NCI-H2227 (cell line): ENCODE data around the gene HOXB3.

Experiments
- DNase-seq: peaks from one replicate; lab custom pipeline; 2025; ENCODE audit not compliant: unreplicated experiment; lab: John Stamatoyannopoulos, UW

HOXB3 gene

DNA sequence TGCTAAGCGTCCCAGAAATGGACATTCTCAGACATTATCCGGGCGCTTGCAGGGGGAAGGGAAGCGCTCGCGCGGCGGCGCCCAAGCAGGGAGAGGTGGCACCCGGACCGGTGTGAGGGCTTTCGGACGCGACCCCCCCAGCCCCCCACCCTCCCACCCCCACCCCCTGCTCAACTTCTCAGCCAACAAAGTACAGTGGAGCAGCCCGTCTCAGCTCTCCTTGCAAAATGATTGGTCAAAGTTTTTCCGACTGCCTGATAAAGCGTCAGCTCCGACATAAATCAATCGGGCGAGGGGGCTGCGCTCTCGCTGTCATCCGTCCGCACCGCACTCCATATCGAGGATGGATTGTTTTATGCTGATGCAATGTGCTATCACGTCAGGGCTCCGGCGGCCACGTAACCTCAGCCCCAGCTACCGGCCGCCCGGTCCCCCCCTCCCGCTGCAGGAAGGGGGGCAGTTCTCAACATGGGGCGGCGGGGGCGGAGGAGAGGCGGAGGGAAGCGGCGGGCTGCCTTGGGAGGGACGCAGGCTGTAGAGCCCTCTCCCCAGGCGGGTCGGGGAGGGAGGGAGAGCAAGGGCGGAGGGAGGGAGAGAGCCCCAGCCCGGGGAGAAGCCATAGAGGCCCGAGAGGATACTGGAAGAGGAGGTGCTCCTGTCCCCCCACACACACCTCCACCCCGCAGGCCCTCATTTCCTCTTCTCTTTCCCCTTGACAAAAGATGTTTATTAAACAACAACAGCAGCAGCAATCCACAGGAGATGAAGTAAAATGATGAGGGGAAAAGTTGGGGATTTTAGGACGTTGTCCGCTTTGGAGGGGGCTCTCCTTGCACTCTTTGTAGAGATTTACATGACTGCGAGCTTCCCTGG is 36.4 kb upstream of the HOXB3 start, which contains the start of gene HOXB9:
Gene HOXB9 (minus strand): TSS at position 114 of the 873 bp plus-strand sequence. CDS start 89 bp downstream, at position 25.
- peak; percentile 63 for DNase-seq

DNA sequence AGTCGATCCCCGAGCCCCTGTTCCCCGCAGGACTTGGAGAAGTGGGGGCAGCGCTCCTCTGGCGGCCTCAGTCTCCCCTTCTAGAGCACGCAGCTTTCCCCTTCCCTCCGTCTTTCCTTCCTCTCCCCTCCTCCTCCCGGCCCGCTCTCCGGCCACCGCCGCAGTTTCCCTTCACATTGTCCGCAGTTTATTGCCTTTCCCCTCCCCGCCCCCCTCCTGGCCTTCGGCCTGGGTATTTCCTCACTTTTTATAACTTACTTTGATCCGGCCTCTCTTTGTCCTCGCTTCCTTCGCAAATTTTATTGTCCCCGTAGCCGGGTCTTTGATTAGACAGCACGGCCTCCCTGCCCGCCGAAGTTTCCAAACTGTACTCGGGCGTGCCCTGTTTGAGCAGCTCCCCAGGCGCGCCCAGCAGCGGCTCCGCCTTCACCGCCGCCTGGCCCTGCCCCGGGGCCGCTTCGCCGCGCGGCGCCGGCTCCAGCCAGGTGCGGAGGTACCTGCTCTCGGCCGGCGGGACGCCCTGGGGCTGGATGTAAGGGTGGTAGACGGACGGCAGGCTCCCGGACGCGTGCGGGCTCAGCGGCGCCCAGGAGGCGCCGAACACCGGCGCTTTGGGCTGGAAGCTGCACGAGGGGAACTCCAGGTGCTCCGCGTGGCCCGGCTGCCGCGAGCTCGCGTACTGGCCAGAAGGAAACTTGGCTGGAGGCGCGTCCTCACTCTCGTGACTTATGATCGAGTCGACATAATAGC is 35.6 kb upstream of the HOXB3 start:
- DNase-seq: peak; percentile 51

DNA sequence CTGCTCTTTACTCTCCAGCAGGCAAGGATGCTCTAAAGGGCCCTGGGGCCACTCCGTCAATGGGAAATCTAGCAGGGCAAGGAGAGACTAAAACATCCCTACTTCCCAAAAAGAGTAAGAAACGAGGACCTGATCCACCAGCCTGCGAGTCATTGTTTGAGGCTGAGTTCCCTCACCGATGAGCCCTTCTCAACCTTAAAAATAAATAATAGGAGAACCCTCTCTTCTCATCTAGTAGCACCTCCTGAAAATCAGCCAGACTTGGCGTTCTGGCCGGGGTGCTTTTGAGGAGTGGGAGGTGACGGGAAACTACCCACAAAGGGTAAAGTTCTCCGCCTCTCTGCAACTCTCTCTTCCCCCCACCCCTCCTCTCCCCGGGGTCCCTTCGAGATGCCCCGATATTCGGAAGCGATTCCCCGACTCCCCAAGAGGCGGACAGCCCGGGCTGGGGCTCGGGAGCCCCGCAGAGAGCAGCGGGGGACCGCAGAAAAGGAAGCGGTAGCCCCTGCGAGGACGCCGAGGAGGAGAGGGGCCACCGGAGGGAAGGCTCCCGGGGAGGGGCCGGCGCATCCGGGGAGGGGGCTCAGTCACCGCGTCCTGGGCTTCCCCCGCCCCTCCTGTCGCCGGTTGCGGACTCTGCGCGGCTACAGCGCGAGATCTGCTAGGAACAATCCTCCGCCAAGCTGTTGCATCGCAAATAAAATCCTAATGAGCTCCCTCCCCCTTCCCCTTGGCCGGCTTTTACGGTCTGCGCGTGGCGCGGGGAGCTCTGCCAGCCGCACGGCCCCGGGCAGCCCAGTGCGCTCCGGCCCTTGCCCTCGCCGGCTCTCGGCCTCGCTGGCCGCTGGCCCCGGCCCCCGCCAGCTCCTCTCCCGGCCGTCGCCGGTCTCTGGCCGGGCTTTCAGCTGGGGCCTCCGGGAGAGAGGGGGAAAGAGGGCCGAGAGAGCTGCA is 34.8 kb upstream of the HOXB3 start:
- peak; percentile 42 for DNase-seq

GRCh38 chr17:48624118-48624517 is 34.1 kb upstream of the HOXB3 start:
- no peak for DNase-seq

DNA sequence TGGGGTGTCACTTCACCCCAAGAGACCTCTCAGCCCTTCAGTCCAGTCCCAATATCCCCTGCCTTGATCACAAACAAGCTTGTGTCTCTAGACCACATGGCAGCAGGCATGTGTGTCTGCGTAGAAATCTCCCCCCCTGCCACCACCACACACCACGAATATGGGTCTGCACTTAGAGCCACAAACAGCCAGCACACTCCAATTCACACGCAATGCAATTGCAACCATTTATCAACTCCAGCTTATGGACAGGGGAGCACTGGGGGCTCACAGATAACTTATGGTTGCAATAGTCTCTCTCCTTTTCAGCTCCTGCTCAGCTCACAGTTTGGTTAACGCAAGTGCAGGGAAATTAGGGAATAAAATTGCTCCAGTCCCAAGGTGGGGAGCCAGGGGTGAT is 33.5 kb upstream of the HOXB3 start:
- no peak for DNase-seq

GRCh38 chr17:48622857-48623256 is 32.8 kb upstream of the HOXB3 start:
- no peak for DNase-seq

GRCh38 chr17:48621410-48622392 is 31.7 kb upstream of the HOXB3 start:
- no peak for DNase-seq

- DNase-seq: no peak
Observed at GRCh38 chr17:48620461-48621139, 30.6 kb upstream of the HOXB3 start.

DNA sequence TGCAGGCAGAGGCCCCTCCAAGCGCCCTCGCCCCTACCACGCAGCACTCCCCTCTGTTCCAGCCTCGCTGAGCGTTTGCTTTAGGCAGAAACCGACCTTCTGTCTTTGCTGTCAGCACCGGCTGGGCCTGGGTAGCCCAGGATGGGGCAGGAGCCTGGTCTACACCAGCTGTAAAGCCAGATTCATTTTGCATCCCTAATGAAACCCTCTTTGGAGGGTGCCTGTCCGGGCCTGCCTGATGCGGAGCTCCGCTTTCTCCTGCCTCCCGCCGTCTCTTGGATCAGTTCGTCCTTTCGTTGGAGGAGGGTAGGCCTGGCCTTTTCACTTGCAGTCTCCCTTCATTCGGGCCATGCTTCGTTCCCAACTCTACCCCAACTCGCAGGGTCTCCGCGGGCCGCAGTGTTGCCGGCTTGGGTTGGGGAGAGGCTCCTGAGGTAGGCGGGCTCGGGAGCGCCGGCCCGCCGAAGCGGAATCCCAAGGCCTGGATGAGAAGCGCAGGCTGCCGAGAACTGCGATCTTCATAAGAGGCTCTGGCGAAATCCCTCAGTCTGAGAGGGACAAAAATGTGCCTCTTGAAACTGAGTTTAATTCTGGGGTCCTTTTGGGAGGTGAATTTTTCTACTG is 29.9 kb upstream of the HOXB3 start:
- DNase-seq: no peak

- DNase-seq: peak; percentile 93
Observed at GRCh38 chr17:48618256-48618896, 28.3 kb upstream of the HOXB3 start.

DNA sequence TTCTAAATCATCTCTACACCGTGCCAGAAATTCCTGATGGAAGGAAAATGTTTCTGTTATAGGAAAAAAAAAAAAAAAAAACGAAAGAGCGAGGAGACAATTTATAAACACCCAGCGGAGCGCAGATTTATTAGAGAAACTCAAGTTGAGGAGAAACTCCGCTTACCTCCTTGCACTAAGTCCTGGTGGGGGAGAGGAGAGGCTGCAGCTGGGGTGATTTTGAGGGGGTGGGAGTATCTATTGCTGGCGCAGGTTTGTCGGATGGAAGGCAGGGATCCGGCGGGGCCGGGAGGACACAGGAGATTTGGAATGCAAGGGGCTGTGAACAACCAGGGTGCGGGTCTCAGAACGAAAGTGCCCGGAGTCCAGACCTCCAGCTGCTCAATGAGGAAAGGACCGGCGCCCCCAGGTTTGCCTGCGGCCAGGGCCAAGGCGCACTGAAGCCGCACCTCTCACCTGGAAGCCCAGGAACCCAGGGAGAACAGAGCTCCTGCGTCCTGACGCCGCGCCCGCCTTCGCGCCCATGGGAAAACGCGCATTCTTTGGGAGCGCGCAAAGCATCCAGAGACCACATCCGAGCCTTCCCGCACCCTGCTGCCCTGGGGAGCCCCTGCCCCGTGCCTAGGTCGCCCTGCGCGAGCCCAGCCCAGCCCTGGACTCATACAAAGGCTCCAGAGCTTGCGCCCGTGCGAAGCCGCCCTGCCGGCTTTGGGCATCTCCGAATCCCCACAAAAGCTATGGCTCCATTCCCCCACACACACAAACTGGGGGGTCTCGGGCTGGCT is 27.6 kb upstream of the HOXB3 start:
- DNase-seq: no peak

DNA sequence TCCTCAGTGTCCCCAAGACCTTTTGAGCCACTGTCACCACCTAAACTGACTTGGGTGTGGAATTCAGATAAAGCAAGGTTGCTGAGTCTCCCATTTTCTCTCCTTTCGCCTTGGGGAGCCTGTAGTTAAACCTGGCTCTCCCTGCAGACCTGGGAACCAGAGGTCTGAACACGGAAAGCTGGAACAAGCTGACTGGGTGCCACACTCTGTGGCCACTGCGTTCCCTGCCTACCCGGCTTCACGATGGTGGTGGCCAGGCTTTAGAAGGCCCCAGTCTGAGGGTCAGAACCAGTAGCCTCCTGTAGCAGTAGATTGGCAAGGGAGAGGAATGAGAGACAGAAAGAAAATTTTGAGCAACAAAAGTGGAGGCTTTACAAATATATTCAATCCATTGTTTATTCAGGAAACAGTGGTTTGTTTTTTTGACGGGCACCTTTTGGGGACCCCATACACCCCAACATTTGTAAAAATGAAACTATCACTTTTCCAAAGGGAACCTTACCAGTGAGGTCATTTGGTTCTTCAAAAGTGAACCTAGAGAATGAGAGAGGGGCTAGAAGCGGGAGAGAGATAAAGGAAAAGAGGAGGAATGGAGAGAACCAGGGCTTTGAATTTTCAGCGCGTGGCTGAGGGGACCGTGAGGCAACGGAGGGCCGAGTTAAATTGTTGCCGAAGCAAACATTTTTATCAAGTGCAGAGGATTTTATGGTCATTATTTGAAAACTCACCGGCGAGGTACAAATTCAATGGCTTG is 26.9 kb upstream of the HOXB3 start:
- no peak for DNase-seq

GRCh38 chr17:48615963-48616716 is 26.1 kb upstream of the HOXB3 start:
- no peak for DNase-seq

DNA sequence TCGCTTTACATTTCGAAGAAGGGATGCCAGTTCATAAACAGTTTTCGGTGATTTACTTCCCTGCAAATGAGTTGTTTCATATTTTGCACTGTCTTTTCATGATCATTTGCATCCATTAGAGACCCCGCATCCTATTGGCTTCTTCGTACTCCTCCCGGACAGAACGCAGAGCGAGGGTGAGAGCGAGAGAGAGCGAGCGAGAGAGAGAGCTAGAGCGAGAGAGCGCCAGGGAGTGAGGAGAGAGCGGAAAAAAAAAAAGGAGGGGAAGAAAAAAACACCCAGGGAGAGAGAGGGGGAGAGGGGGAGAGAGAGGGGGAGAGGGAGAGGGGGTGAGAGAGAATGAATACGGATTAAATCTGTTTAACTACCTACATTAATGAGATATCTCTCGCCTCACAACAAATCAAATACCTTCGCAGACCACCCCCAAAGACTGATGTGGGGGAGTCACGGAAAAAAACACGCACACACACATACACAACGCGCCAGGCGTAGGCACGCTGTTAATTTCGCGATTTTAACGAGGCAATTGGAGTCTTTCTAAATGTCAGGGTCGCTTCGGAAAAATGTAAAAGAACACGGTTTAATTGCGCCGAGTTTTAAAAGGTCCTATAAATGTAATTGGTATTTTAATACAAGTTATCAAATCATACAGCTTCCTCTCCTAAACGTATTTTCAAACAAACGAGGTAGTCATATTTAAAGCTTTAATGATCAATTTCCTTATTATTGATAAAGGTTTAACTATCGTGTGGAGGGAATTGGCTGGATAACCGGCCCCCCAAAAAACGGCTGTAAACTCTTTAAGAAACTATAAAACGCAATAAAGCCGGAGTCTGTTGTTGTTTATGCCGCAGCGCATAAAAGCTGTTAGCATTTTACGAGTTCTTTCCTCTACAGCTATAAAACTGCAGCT is 25.3 kb upstream of the HOXB3 start, which contains the start of gene HOXB8:
Gene HOXB8 (minus strand): TSS at position 246 of the 916 bp plus-strand sequence. CDS start 588 bp downstream, outside the sequence.
- peak; percentile 38 for DNase-seq
